ENCODE results near the gene CCT6B. TPM values are rescaled to one million over a fixed set of nuclear protein-coding genes. Genes with fewer than 3 reads are reported as not detected.

The CCT6B gene
- total RNA-seq, 2 experiments from 2014 or later, result 4.6 to 4.9 TPM

DNA sequence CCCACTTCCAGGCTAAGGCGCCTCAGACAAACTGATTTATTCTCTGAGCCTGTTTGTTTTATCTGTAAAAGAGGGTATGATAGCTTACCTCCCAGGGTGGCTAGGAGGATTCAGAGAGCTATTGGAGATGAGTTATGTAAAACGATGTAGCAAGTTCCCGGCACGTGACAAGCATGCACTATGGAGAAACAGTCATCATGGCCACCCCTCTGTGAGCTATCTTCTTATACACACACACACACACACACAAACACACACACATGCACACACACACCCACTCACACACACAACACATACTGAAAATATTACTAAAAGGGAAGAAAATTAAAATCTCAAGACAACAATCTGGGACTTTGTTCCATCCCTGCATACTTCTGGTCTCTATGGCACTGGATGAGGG lies 66.3 kb downstream of the CCT6B start:
- no peak for DNase-seq
- H3K4me1 Mint-ChIP-seq (ENCODE audit: low read depth), result no peaks in the 10 kb centered on the region
- Histone ChIP-seq H3K4me3 (ENCODE audit: low read length) (no peak overlapping the region), H3K9me3 (ENCODE audit: control insufficient read depth in 1 of 2, insufficient read depth in 1 of 2, low read length in 2 of 2) (no peaks in the 10 kb centered on the region), H3K27ac (ENCODE audit: low read depth in 1 of 2, low read length in 2 of 2) (no peak overlapping the region), H3K4me1 (ENCODE audit: insufficient read depth, low read length) (peaks cover 3% of the 10 kb centered on the region), H3K36me3 (ENCODE audit: insufficient read depth, low read length) (no peaks in the 10 kb centered on the region), H3K27me3 (ENCODE audit: control insufficient read depth in 1 of 2, insufficient read depth in 2 of 2, low read length in 2 of 2) (peaks cover 21 to 24% of the 10 kb centered on the region in 2 experiments)
- CTCF ChIA-PET, result no interaction called here
- H3K36me3 Mint-ChIP-seq (ENCODE audit: low read depth), result no peaks in the 10 kb centered on the region
- TF ChIP-seq, protein P1, sequence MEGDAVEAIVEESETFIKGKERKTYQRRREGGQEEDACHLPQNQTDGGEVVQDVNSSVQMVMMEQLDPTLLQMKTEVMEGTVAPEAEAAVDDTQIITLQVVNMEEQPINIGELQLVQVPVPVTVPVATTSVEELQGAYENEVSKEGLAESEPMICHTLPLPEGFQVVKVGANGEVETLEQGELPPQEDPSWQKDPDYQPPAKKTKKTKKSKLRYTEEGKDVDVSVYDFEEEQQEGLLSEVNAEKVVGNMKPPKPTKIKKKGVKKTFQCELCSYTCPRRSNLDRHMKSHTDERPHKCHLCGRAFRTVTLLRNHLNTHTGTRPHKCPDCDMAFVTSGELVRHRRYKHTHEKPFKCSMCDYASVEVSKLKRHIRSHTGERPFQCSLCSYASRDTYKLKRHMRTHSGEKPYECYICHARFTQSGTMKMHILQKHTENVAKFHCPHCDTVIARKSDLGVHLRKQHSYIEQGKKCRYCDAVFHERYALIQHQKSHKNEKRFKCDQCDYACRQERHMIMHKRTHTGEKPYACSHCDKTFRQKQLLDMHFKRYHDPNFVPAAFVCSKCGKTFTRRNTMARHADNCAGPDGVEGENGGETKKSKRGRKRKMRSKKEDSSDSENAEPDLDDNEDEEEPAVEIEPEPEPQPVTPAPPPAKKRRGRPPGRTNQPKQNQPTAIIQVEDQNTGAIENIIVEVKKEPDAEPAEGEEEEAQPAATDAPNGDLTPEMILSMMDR (IDR thresholded peaks at IDR 0.05), result no peak
- H3K4me3 Mint-ChIP-seq, result no peak overlapping the region
- no peak overlapping the region for H3K27ac Mint-ChIP-seq
- intact Hi-C loops (cut with DNase I, micrococcal nuclease), result loop anchor here in 1 of 2 experiments (5.0 to 10.0 kb wide), 2 partner anchors 353 to 470 kb away; no protein-coding TSS in a partner anchor
- H3K9me3 Mint-ChIP-seq, result no peaks in the 10 kb centered on the region
- POLR2A ChIA-PET, result interaction anchor here (0.6 kb wide), 1 partner anchor 63 kb away, joined by 4 read pairs; no protein-coding TSS in a partner anchor
- no peak for ATAC-seq (ENCODE audit: poor library complexity)
- peaks cover 66% of the 10 kb centered on the region for H3K27me3 Mint-ChIP-seq

DNA sequence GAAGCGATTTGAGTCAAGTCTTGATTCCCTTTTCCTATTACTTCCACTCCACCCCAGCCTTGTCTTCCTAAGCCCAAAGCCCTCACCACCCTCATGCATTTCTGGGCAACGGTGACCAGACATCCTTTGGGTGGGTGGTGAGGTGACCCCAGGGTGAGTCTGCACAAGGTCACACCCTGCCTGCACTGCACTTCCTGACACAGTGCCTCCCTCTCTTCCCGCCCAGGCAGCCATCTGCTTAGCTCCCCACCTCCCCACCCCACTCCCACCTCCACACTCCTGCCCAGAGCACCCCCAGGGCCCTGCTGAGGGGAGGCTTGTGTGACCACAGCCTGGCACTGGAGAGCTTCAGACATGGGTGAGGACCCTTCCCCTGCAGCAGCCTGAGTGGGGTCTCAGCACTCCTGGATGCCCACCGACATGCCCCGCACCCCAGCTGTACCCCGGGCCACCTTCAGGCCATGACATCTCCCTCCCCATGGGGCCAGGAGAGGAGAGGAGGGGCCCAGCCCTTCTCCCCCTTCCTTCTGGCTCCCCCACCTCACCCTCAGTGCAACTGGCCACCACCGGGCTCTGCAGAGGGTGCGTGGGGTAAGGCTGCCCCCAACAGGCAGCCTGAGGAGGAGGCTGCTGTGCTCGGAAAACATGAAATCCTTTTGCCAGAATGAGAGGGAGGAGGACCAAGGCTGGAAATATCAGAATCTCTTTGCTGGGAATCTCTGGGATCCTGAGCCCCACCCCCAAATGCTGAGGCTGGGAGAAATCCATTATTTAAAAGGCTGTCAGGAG lies 68.6 kb downstream of the CCT6B start:
- Histone ChIP-seq H3K27me3 (ENCODE audit: control insufficient read depth in 1 of 2, insufficient read depth in 2 of 2, low read length in 2 of 2) (peaks cover 13 to 14% of the 10 kb centered on the region in 2 experiments), H3K4me1 (ENCODE audit: insufficient read depth, low read length) (peaks cover 3% of the 10 kb centered on the region), H3K27ac (ENCODE audit: low read depth in 1 of 2, low read length in 2 of 2) (no peak overlapping the region), H3K4me3 (ENCODE audit: low read length) (no peak overlapping the region), H3K9me3 (ENCODE audit: control insufficient read depth in 1 of 2, insufficient read depth in 1 of 2, low read length in 2 of 2) (no peaks in the 10 kb centered on the region), H3K36me3 (ENCODE audit: insufficient read depth, low read length) (no peaks in the 10 kb centered on the region)
- H3K9me3 Mint-ChIP-seq, result no peaks in the 10 kb centered on the region
- H3K36me3 Mint-ChIP-seq (ENCODE audit: low read depth), result no peaks in the 10 kb centered on the region
- no peak overlapping the region for H3K27ac Mint-ChIP-seq
- DNase-seq (peak in 6 of 14 experiments; percentile 2 to 52 (median 22)), ATAC-seq (ENCODE audit: poor library complexity) (no peak)
- ChIA-PET CTCF (no interaction called here), POLR2A (no interaction called here)
- H3K4me3 Mint-ChIP-seq, result no peak overlapping the region
- TF ChIP-seq, protein P1 (IDR thresholded peaks at IDR 0.05), result peak; percentile 18
- intact Hi-C loops (cut with DNase I, micrococcal nuclease), result loop anchor here in 1 of 2 experiments (5.0 to 10.0 kb wide), 2 partner anchors 350 to 468 kb away; no protein-coding TSS in a partner anchor
- peaks cover 48% of the 10 kb centered on the region for H3K27me3 Mint-ChIP-seq
- H3K4me1 Mint-ChIP-seq (ENCODE audit: low read depth), result no peaks in the 10 kb centered on the region

DNA sequence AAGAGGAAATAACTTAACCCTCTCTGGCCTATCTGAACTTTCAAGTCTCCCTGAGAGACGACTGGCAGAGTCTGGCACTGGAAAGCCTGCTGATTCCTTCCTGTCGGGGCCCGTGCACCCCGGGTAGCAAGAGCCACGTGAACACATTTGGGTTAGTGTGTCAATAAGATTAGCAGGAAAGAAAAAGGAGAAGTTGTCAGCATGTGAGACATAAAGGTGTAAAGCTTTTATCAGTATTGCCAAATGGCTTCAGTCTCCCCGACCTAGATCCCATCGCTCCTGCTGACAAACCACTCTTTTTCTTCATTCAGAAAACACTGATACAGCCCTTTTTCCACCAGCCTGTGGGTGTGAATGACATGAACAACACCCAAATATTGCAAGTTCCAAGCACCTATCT lies 74.4 kb downstream of the CCT6B start:
- DNase-seq (no peak), ATAC-seq (ENCODE audit: poor library complexity) (no peak)
- Mint-ChIP-seq H3K27me3 (peaks cover 31% of the 10 kb centered on the region), H3K9me3 (no peaks in the 10 kb centered on the region), H3K27ac (no peak overlapping the region), H3K4me3 (no peak overlapping the region), H3K4me1 (ENCODE audit: low read depth) (peaks cover 10% of the 10 kb centered on the region), H3K36me3 (ENCODE audit: low read depth) (no peaks in the 10 kb centered on the region)
- H3K4me3 ChIP-seq (ENCODE audit: low read length), result no peak overlapping the region
- H3K27me3 ChIP-seq (ENCODE audit: control insufficient read depth in 1 of 2, insufficient read depth in 2 of 2, low read length in 2 of 2), result peaks cover 3 to 5% of the 10 kb centered on the region in 2 experiments
- intact Hi-C loops (cut with DNase I, micrococcal nuclease), result no loop called here
- no peak overlapping the region for H3K27ac ChIP-seq (ENCODE audit: low read depth in 1 of 2, low read length in 2 of 2)
- ChIA-PET POLR2A (no interaction called here), CTCF (no interaction called here)
- H3K4me1 ChIP-seq (ENCODE audit: insufficient read depth, low read length), result peaks cover 8% of the 10 kb centered on the region
- H3K9me3 ChIP-seq (ENCODE audit: control insufficient read depth in 1 of 2, insufficient read depth in 1 of 2, low read length in 2 of 2), result no peaks in the 10 kb centered on the region
- no peaks in the 10 kb centered on the region for H3K36me3 ChIP-seq (ENCODE audit: insufficient read depth, low read length)
- TF ChIP-seq, protein P1 (IDR thresholded peaks at IDR 0.05), result no peak

Data from CD4-positive, alpha-beta T cell (primary cell).